ENCODE results near the gene DLGAP5. TPM values are rescaled to one million over a fixed set of nuclear protein-coding genes. Genes with fewer than 3 reads are reported as not detected.

DLGAP5 gene
- total RNA-seq, 3 donors from 2014 or later = under 0.01 to 1.8 (median 0.15) TPM

- DNase-seq (ENCODE audit: low spot score in 2 of 2) = no peak
- Histone ChIP-seq H3K4me3 (no peak overlapping the region), H3K36me3 (no peaks in the 10 kb centered on the region), H3K27me3 (no peaks in the 10 kb centered on the region), H3K27ac (no peak overlapping the region), H3K4me1 (no peaks in the 10 kb centered on the region), H3K9me3 (no peaks in the 10 kb centered on the region)
- TF ChIP-seq POLR2A (IDR thresholded peaks at IDR 0.05) = no peak
- TF ChIP-seq, protein P1, sequence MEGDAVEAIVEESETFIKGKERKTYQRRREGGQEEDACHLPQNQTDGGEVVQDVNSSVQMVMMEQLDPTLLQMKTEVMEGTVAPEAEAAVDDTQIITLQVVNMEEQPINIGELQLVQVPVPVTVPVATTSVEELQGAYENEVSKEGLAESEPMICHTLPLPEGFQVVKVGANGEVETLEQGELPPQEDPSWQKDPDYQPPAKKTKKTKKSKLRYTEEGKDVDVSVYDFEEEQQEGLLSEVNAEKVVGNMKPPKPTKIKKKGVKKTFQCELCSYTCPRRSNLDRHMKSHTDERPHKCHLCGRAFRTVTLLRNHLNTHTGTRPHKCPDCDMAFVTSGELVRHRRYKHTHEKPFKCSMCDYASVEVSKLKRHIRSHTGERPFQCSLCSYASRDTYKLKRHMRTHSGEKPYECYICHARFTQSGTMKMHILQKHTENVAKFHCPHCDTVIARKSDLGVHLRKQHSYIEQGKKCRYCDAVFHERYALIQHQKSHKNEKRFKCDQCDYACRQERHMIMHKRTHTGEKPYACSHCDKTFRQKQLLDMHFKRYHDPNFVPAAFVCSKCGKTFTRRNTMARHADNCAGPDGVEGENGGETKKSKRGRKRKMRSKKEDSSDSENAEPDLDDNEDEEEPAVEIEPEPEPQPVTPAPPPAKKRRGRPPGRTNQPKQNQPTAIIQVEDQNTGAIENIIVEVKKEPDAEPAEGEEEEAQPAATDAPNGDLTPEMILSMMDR (IDR thresholded peaks at IDR 0.05) = no peak
- no peak for TF ChIP-seq POLR2AphosphoS5 (IDR thresholded peaks at IDR 0.05)
- intact Hi-C loops (cut with DNase I; ENCODE audit: low total_unique reads) = no loop called here
Measured at GRCh38 chr14:55157080-55157479, 34.3 kb downstream of the DLGAP5 start.

DNA sequence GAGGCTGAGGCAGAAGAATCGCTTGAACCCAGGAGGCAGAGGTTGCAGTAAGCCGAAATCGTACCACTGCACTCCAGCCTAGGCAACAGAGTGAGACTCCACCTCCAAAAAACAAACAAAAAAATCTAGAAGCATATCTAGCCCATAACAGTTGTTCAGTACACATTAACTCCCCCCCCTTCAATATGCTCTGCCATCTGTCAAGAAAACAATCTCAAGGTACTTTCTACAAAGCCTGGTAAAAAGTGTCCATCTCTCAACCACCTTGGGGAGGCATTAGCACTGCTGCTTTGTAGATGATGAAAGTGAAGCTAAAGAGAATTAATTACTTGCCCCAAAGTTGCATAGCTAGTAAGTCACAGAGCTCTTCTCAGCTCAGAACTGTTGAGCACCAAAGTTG is 37.4 kb downstream of the DLGAP5 start:
- DNase-seq (ENCODE audit: low spot score in 2 of 2) = no peak
- Histone ChIP-seq H3K9me3 (no peaks in the 10 kb centered on the region), H3K27ac (no peak overlapping the region), H3K27me3 (no peaks in the 10 kb centered on the region), H3K4me3 (no peak overlapping the region), H3K36me3 (no peaks in the 10 kb centered on the region), H3K4me1 (no peaks in the 10 kb centered on the region)
- TF ChIP-seq, protein P1 (IDR thresholded peaks at IDR 0.05) = no peak
- TF ChIP-seq POLR2AphosphoS5 (IDR thresholded peaks at IDR 0.05) (no peak), POLR2A (IDR thresholded peaks at IDR 0.05) (no peak)
- intact Hi-C loops (cut with DNase I; ENCODE audit: low total_unique reads) = no loop called here

- no peak for TF ChIP-seq POLR2AphosphoS5 (IDR thresholded peaks at IDR 0.05)
- no peak for TF ChIP-seq POLR2A (IDR thresholded peaks at IDR 0.05)
- TF ChIP-seq, protein P1 (IDR thresholded peaks at IDR 0.05) = no peak
- H3K27me3 ChIP-seq = no peaks in the 10 kb centered on the region
- H3K9me3 ChIP-seq = no peaks in the 10 kb centered on the region
- no peak overlapping the region for H3K4me3 ChIP-seq
- H3K4me1 ChIP-seq = no peaks in the 10 kb centered on the region
- no peak overlapping the region for H3K27ac ChIP-seq
- no peaks in the 10 kb centered on the region for H3K36me3 ChIP-seq
- intact Hi-C loops (cut with DNase I; ENCODE audit: low total_unique reads) = no loop called here
- DNase-seq (ENCODE audit: low spot score in 2 of 2) = no peak
Measured at GRCh38 chr14:55152052-55152753, 39.2 kb downstream of the DLGAP5 start.

GRCh38 chr14:55151601-55152000 is 39.8 kb downstream of the DLGAP5 start:
- no peaks in the 10 kb centered on the region for H3K36me3 ChIP-seq
- no peak overlapping the region for H3K27ac ChIP-seq
- DNase-seq (ENCODE audit: low spot score in 2 of 2) = no peak
- H3K4me3 ChIP-seq = no peak overlapping the region
- intact Hi-C loops (cut with DNase I; ENCODE audit: low total_unique reads) = no loop called here
- H3K27me3 ChIP-seq = no peaks in the 10 kb centered on the region
- H3K4me1 ChIP-seq = no peaks in the 10 kb centered on the region
- H3K9me3 ChIP-seq = no peaks in the 10 kb centered on the region
- TF ChIP-seq POLR2AphosphoS5 (IDR thresholded peaks at IDR 0.05) (no peak), POLR2A (IDR thresholded peaks at IDR 0.05) (no peak)
- TF ChIP-seq, protein P1 (IDR thresholded peaks at IDR 0.05) = no peak

GRCh38 chr14:55146425-55146824 is 45.0 kb downstream of the DLGAP5 start:
- Histone ChIP-seq H3K9me3 (no peaks in the 10 kb centered on the region), H3K4me1 (no peaks in the 10 kb centered on the region), H3K27ac (peak overlapping the region in 1 of 2 donors; percentile 0), H3K36me3 (no peaks in the 10 kb centered on the region), H3K27me3 (no peaks in the 10 kb centered on the region), H3K4me3 (no peak overlapping the region)
- no peak for TF ChIP-seq POLR2A (IDR thresholded peaks at IDR 0.05)
- TF ChIP-seq, protein P1 (IDR thresholded peaks at IDR 0.05) = no peak
- intact Hi-C loops (cut with DNase I; ENCODE audit: low total_unique reads) = no loop called here
- DNase-seq (ENCODE audit: low spot score in 2 of 2) = no peak
